ENCODE results near the gene CROCC2.

Gene CROCC2

GRCh38 chr2:240946654-240947053 lies 40.5 kb downstream of the CROCC2 start:
- no peak for DNase-seq

GRCh38 chr2:240947176-240947575 lies 41.0 kb downstream of the CROCC2 start:
- DNase-seq, result no peak

- DNase-seq, result no peak
Measured at GRCh38 chr2:240947607-240948006, 41.5 kb downstream of the CROCC2 start.

- DNase-seq, result no peak
Measured at GRCh38 chr2:240948086-240948485, 42.0 kb downstream of the CROCC2 start.

- DNase-seq, result no peak
Measured at GRCh38 chr2:240948905-240949790, 43.0 kb downstream of the CROCC2 start.

- DNase-seq, result no peak
Measured at GRCh38 chr2:240949791-240950705, 43.9 kb downstream of the CROCC2 start.

- no peak for DNase-seq
Measured at GRCh38 chr2:240951045-240951594, 45.0 kb downstream of the CROCC2 start.

- DNase-seq, result no peak
Measured at GRCh38 chr2:240952496-240953246, 46.5 kb downstream of the CROCC2 start.

GRCh38 chr2:240953426-240954410 lies 47.6 kb downstream of the CROCC2 start:
- DNase-seq, result no peak

GRCh38 chr2:240954436-240955305 lies 48.5 kb downstream of the CROCC2 start:
- no peak for DNase-seq

GRCh38 chr2:240955306-240956170 lies 49.4 kb downstream of the CROCC2 start:
- DNase-seq, result no peak

- DNase-seq, result no peak
Measured at GRCh38 chr2:240956171-240956934, 50.2 kb downstream of the CROCC2 start.

GRCh38 chr2:240956935-240957655 lies 51.0 kb downstream of the CROCC2 start:
- no peak for DNase-seq

GRCh38 chr2:240957656-240958365 lies 51.7 kb downstream of the CROCC2 start:
- no peak for DNase-seq

GRCh38 chr2:240958366-240959213 lies 52.5 kb downstream of the CROCC2 start:
- DNase-seq, result no peak
